RWPE2 (cell line): ENCODE measurements around the gene TNS3.
"Not testable (repeated sequence)": the region's sequence is repeated elsewhere in the genome, so short reads cannot be mapped to it uniquely, and the experiment has no call there.

ENCODE experiments used
- ATAC-seq: fragments of 200-7000 bp; cut with Tn5 transposase; 3 replicates; pipeline ENCODE4 v1.9.1; 2021; ENCODE audit warnings: low read depth
- DNase-seq: peaks from one replicate; pipeline ENCODE4 v3.0.0-alpha.2; 2020; ENCODE audit warnings: low spot score
- H3K27ac ChIP-seq: fragments of 450-650 bp; 2 replicates; pipeline ENCODE4 v1.5.1; 2017; ENCODE audit warnings: mild to moderate bottlenecking; ENCODE audit not compliant: poor library complexity, severe bottlenecking
- H3K27me3 ChIP-seq: fragments of 250-450 bp; sonication (Bioruptor Pico); 2 replicates; pipeline ENCODE4 v1.5.1; 2021; ENCODE audit warnings: mild to moderate bottlenecking, moderate library complexity; ENCODE audit not compliant: insufficient read depth, poor library complexity, severe bottlenecking
- H3K36me3 ChIP-seq: fragments of 250-450 bp; sonication (Bioruptor Pico); 2 replicates; pipeline ENCODE4 v1.5.1; 2020; ENCODE audit warnings: low read depth, mild to moderate bottlenecking, moderate library complexity
- H3K4me1 ChIP-seq: fragments of 250-450 bp; sonication (Bioruptor Pico); 2 replicates; pipeline ENCODE4 v1.5.1; 2021; ENCODE audit warnings: mild to moderate bottlenecking, moderate library complexity; ENCODE audit not compliant: insufficient read depth, poor library complexity, severe bottlenecking
- H3K4me3 ChIP-seq: fragments of 250-450 bp; sonication (Bioruptor Pico); 2 replicates; pipeline ENCODE4 v1.5.1; 2021; ENCODE audit warnings: mild to moderate bottlenecking, moderate library complexity; ENCODE audit not compliant: severe bottlenecking
- H3K9me3 ChIP-seq: fragments of 250-450 bp; sonication (Bioruptor Pico); 2 replicates; pipeline ENCODE4 v1.5.1; 2021; ENCODE audit warnings: mild to moderate bottlenecking, moderate library complexity; ENCODE audit not compliant: severe bottlenecking
- TF ChIP-seq, protein P1 (sequence below): fragments of 450-650 bp; IDR thresholded peaks from one replicate; pipeline ENCODE4 v1.5.1; 2017; ENCODE audit warnings: mild to moderate bottlenecking, moderate library complexity; ENCODE audit not compliant: poor library complexity, severe bottlenecking

TNS3 gene

GRCh38 chr7:47472444-47473157 is 109.3 kb downstream of the TNS3 start:
- Histone ChIP-seq H3K27ac (no peak overlapping the region), H3K27me3 (no peaks in the 10 kb centered on the region), H3K4me3 (no peak overlapping the region), H3K4me1 (peaks cover 15% of the 10 kb centered on the region), H3K36me3 (peaks cover 6% of the 10 kb centered on the region; the same call in 1 of the 2 replicates), H3K9me3 (no peaks in the 10 kb centered on the region)
- TF ChIP-seq, protein P1, sequence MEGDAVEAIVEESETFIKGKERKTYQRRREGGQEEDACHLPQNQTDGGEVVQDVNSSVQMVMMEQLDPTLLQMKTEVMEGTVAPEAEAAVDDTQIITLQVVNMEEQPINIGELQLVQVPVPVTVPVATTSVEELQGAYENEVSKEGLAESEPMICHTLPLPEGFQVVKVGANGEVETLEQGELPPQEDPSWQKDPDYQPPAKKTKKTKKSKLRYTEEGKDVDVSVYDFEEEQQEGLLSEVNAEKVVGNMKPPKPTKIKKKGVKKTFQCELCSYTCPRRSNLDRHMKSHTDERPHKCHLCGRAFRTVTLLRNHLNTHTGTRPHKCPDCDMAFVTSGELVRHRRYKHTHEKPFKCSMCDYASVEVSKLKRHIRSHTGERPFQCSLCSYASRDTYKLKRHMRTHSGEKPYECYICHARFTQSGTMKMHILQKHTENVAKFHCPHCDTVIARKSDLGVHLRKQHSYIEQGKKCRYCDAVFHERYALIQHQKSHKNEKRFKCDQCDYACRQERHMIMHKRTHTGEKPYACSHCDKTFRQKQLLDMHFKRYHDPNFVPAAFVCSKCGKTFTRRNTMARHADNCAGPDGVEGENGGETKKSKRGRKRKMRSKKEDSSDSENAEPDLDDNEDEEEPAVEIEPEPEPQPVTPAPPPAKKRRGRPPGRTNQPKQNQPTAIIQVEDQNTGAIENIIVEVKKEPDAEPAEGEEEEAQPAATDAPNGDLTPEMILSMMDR: no peak
- ATAC-seq (no peak), DNase-seq (no peak)

DNA sequence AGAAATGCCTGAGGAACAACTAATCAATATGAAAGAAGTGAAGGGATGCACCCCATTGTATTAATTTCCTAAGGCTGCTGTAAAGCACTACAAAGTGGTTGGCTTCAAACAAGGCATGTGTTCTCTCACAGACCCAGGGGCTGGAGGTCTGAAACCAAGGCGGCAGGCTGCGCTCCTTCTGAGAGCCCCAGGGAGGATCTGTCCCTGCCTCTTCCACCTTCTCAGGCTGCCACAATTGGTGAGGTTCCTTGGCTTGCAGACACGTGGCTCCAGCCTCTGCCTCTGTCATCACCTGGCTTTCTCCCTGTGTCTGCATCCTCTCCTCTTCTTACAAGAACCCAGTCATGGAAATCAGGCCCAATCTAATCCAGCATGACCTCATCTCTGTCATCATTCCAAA is 110.1 kb downstream of the TNS3 start:
- TF ChIP-seq, protein P1: no peak
- H3K27ac ChIP-seq: no peak overlapping the region
- peaks cover 15% of the 10 kb centered on the region for H3K4me1 ChIP-seq
- H3K4me3 ChIP-seq: no peak overlapping the region
- no peaks in the 10 kb centered on the region for H3K27me3 ChIP-seq
- peaks cover 6% of the 10 kb centered on the region; the same call in 1 of the 2 replicates for H3K36me3 ChIP-seq
- no peaks in the 10 kb centered on the region for H3K9me3 ChIP-seq
- no peak for ATAC-seq
- DNase-seq: no peak

GRCh38 chr7:47471358-47471703 is 110.6 kb downstream of the TNS3 start:
- H3K4me3 ChIP-seq: no peak overlapping the region
- H3K27me3 ChIP-seq: no peaks in the 10 kb centered on the region
- ATAC-seq (no peak), DNase-seq (no peak)
- no peak overlapping the region for H3K27ac ChIP-seq
- TF ChIP-seq, protein P1: no peak
- peaks cover 6% of the 10 kb centered on the region; the same call in 1 of the 2 replicates for H3K36me3 ChIP-seq
- H3K9me3 ChIP-seq: no peaks in the 10 kb centered on the region
- H3K4me1 ChIP-seq: peaks cover 15% of the 10 kb centered on the region

- TF ChIP-seq, protein P1: no peak
- peaks cover 12% of the 10 kb centered on the region for H3K4me1 ChIP-seq
- no peaks in the 10 kb centered on the region for H3K27me3 ChIP-seq
- ATAC-seq (no peak), DNase-seq (no peak)
- no peak overlapping the region for H3K27ac ChIP-seq
- H3K4me3 ChIP-seq: no peak overlapping the region
- H3K9me3 ChIP-seq: no peaks in the 10 kb centered on the region
- H3K36me3 ChIP-seq: peaks cover 10% of the 10 kb centered on the region; the same call in 1 of the 2 replicates
Measured at GRCh38 chr7:47470567-47471357, 111.1 kb downstream of the TNS3 start.

DNA sequence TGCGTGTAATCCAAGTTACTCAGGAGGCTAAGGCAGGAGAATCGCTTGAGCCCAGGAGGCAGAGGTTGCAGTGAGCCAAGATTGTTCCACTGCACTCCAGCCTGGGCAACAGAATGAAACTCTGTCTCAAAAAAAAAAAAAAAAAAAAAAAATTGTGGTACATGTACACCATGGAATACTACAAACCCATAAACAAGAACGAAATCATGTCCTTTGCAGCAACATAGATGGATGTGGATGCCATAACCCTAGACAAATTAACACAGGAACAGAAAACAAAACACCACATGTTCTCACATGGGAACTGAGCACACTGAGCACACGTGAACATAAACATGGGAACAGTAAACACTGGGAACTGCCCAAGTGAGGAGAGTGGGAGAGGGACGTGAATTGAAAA is 112.1 kb downstream of the TNS3 start:
- not testable (repeated sequence) for H3K27ac ChIP-seq, ATAC-seq, H3K27me3 ChIP-seq, H3K4me3 ChIP-seq, H3K4me1 ChIP-seq, H3K9me3 ChIP-seq, DNase-seq
- peaks cover 13% of the 10 kb centered on the region; the same call in 1 of the 2 replicates for H3K36me3 ChIP-seq
